C1 segment of cervical spinal cord (tissue), 14 donors: ENCODE measurements around the gene NOP16.

Experiments
- DNase-seq, 14 donors: peaks; one replicate each; lab custom pipeline; 2025; lab: John Stamatoyannopoulos, UW

The NOP16 gene

DNA sequence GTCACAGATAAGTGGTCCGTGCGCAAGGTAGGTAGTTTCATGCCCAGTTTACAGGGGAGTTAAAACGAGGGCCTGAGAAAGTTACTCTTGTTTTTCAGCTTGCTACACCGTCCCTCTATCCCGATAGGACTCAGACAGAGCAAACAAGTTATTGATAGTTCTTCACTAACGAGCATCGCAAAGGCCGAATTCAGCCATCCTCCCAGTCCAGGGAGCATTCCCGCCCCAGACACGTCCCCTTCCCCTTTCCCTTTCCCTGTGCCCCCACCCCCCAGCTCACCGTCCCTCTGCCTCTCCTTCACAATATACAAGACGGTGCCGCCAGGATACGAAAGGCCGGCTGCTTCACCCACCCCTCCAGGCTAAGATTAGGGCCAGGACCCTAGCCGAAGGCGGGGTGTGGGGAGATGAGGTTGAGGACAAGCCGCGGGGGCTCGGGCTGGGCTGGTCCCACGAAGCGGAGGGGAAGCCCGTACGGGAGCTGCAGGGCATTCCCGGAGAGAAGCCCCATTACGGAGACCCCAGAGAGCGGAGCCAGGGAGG, 27.4 kb downstream of the NOP16 start:
- DNase-seq, result peak in 3 of 14 donors; percentile 37 to 57 (median 56)

DNA sequence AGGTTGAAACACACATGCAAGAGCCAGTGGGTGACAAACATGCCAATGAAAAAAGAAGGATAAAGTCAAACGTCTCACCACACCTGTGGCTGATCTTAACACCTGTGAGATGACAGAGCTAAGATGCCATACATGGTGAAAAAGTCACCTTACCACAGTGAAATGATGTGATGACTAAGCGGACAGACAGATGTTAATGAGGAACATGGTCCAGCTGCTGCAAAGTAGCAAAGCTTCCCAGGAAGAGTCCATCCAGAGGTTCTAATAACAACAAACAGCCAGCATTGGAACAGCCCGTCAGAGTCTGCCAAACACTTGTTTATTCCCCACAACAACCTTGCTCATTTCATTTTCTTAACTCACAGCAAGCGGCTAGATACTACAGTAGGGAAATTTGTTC, 28.7 kb downstream of the NOP16 start:
- no peak for DNase-seq

DNA sequence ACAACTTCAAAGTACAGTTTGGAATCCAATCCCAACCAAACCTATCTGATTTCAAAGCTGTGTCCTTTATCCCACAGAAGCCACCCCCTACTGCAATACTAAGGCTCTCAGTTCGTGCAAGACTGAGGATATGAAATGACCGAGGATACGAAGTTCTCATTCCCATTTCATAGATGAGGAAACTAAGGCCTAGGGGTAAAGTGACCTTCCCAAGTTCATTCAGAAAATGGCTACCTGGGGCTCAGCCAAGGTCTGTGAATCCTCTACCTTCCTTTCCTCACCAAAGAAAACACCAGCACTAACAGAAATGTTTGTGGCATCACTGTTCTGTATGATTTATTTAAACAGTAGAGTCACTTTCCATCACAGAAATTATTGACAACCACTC, 32.2 kb downstream of the NOP16 start:
- no peak for DNase-seq

DNA sequence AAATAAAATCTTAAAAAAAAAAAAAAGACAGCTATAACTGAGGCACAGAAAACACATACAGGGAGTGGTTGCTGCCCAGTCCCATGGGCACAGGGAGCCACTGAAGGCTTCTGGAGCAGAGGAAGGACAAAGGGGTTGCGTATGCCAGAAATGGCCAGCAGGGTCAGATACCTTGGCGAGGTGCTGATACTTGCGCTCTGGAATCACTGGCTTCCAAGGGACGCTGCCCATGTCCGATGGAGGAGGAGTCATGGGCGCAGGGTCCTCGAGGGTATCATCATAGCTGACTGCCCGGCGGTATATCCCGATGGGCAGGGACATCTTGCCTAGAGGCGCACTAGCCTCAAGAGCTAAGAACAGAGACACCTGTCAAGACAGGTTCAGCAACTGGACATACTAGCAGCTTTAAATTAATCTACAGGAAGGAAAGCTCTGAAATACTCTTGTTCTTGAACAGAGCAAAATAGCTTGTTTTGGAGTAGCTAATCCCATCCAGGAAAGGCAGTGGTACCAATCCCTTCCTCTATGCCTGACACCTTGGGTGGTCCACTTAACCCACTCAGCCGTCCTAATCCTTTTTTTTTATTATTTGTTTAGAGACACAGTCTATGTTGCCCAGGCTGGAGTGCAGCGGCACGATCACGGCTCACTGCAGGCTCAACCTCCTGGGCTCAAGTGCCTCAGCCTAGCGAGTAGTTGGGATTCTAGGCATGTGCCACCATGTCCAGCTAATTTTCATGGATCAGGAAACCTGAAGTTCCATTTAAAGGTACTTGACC, 32.8 kb downstream of the NOP16 start:
- DNase-seq, result no peak

DNA sequence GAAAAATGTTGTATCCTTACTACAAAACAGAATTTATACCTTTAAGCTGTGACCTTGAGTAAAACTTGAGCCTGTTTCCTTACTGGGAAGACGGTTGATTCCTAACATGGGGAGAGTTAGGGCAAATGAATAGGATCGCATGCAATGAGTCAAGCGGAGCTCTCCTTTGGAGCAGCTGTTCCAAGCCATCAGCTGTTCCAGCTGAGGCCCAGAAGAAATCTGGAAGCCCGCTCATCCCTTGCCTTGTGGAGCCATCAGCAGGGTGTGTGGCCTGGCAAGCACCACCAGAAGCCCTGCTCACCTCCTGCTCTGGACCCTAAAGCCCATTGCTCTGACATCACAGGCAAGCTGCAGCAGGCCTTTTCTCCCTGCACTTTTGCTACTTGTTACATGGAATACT, 34.9 kb downstream of the NOP16 start:
- no peak for DNase-seq

DNA sequence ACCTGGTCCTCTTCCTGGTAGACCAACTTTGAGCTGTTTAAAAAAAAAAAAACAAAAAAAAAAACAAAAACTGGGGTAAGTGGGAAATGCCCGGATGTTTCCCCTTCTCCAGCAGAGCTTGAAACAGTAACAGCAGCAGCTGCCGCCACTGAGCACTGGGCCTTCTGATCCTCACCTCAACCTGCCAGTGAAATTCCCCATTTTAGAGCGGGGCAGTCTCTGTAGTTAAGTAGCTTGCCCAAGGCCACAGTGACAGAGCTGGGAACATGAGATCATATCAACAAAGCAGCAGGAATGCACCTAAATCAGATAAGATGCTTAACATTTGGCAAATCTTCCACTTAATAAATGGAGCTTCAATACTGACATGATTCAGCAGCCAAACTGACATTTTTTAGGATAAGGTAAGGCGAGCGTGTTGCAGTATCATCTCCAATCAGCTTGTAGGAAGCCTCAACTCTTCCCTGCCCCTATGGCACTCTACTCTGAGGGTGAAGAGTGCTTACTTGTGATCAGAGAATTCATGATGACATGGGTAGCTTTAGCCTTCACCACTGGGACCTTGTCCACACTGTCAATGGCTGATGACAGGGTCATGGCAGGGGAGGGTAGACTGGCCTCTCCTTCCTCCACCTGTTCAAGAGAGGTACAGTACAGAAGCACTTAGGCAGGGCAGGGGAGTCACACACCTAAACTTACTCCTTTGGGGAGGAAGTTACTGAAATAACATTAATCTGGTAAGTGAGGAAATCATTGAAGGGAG, 36.1 kb downstream of the NOP16 start:
- no peak for DNase-seq

DNA sequence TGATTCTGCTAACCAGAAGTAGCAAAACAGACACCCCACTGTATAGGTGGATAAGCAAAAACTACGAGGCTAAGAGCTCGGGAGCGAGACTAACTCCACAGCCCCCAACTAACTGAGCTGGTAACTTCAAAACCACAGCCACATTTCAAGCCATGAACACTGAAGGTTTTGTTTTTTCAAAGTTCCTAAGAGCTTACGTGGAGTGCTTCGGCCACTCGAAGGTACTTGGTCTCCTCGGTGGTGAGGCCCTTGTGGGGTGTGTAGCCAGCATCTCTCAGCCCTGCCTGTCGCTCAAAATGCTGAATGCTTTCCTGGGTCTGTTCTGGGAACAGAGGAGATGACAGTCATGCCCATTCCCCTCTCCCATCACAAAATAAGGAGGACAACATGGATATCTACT, 38.0 kb downstream of the NOP16 start:
- DNase-seq, result no peak

DNA sequence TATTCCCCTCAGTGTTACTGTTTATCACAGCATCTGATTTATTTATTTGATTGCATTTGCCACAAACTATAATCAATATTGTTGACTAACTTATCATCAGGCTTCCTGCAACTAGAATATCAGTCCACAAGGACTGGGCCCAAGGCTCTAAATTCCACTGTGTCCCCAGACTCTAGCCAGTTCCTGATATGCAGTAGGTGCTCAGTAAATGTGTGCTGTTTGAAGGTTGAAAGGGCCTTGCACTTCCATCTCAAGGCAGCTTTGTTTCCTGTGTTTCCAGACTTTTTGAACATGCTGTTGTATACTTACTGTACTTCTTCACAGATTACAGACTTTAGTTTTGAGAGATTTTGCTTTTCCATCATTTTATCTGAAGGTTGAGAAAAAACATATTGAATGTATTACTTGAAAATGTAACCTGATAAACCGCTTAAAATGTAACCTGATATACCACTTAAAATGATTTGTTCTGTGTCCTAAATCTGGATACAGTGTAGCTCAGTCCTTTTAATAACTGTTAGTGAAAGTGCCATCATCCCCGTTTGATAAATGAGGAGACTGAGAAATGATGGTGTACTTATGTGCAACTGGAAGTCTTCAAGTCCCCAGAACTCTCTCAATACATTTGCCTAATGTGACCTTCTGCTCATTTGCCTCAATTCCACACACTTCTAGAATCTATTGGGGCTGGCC, 45.5 kb downstream of the NOP16 start:
- no peak for DNase-seq

DNA sequence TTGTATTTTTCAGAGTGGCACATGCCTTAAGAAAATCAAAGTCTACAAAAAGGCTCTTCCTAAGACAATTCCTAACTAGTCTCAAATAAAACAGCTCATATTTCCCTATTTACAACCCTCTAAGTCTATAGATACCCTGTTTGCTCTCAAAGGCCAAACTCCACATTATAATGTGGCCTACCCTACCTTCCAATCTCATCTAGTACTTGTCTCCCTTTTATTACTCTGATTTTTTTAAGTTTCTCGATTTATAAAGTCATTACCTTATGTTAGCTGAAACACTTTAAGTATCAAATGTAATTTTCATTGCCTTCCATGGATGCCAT, 46.3 kb downstream of the NOP16 start:
- DNase-seq, result no peak

DNA sequence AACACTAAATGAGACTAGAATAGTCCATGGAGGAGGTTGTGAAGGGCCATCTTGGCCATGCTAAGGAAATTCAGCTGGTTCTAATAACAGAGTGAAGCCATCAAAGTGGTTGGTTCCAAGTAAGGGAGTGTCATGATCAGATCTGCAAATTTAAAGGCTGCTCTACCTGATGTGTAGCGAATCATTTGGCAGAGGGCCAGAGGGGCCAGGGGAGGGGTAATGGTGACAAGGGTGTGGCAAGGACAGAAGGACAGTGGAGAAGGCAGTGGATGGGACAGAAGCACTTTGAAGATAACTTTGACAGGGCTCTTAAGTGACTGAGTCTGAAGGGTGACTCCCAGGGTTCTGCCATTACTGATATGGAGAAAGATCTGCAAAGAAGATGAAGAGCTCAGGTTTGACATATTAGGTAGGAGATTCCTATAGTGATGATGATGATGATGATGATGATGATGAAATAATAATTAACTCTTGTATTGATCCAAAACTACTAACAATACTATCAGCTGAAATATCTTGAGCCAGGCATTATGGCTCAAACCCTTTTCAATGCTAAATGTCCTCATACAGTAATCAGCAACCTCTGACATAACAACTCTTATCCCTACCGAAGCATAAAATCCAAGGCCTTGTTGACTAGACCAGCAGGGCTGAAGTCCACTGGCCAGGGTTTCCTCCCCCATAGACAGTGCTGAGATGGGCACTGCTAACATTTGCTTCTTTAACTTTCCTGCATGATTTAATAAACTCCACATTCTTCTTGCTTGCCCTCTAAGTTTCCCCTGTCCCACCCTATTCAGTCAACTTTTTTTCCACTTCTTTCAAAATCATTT, 46.9 kb downstream of the NOP16 start:
- DNase-seq, result no peak

DNA sequence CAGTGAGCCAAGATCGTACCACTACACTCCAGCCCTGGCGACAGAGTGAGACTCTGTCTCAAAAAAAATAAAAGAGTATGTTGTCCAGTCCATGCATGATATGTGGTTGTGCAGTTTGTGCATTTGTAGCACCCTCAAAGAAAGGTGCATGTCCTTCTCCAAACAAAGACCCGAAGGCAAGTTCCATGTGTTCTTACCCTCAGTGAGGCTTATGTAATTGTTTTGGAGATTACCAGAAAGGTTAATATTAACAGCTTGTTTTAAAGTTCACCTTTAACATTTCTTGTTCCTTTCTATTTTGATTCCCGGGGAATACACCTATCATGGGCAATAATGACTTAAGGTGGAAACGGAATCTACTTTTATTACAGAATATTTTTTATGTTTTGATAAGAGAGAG, 49.1 kb downstream of the NOP16 start:
- no peak for DNase-seq

DNA sequence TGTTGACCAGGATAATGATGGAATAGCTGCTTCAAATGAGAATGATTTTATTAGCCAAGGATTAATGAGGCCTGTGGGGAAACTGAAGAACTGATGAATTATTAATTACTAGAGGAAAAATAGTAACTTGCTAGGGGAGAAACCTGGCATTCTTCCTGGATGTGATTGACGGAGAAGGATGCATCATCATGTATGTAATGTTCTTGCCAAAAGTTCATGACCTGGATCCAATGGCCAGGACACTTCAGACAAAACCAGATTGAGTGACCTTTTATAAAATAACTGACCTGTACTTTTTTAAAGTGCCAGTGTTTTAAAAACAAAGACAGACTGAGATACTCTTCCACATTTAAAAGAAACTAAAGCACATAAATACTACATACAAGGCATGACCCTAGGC, 50.5 kb downstream of the NOP16 start:
- no peak for DNase-seq

DNA sequence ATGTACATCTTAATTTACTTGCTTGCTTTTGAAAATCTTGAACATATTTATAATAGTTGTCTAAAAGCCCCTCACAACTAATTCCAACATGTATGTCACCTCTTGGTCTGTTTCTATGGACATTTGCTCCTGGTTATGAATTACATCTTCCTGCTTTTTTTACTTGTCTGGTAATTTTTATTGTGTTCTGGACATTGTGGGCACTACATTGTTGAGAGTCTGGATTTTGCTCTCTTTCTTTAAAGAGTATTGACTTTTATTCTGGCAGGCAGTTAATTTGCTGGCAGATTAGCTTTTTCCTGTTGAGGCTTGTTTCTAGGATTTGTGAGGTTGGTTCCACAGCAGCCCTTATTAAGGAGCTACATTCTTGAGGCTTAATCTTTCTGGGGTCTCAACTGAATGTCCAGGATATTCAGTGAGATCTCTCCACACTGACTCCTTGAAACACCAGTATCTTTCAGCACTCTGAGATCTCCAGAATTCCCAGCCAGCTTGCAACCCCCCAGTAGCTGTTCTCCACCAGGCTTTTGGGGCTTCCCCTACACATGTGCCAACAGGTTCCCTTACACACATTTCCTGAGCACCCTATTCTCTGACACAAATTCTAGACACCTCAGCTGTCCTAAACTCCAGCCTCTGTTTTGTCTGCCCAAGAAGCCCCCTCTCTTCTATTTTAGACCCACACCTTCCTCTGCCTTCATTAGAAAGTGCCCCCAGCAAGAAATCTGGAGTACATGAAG, 54.2 kb downstream of the NOP16 start:
- DNase-seq, result no peak
